Vagina (tissue), 2 donors: Measurements from ENCODE around the gene MAP7. TPM values are rescaled to one million over a fixed set of nuclear protein-coding genes. Genes with fewer than 3 reads are reported as not detected.

Experiments used
- DNase-seq, 2 donors: peaks; one replicate each; pipeline ENCODE4 v3.0.0-alpha.2; 2017; ENCODE audit errors: extremely low spot score in 2 of 2
- H3K27ac ChIP-seq: fragments of 200-600 bp; sonication (generic); one replicate; pipeline ENCODE4 v1.5.1; 2019
- H3K27me3 ChIP-seq: fragments of 200-600 bp; sonication (generic); one replicate; pipeline ENCODE4 v1.5.1; 2019
- H3K36me3 ChIP-seq, 2 donors: fragments of 200-600 bp; sonication (generic); one replicate each; pipeline ENCODE4 v1.5.1; 2017 to 2019
- H3K4me1 ChIP-seq: fragments of 200-600 bp; sonication (generic); one replicate; pipeline ENCODE4 v1.5.1; 2019
- H3K4me3 ChIP-seq, 2 donors: fragments of 200-600 bp; sonication (generic); 1 replicate in 1 of 2; 2 replicates in 1 of 2; pipeline ENCODE4 v1.5.1; 2016 to 2019
- H3K9me3 ChIP-seq: fragments of 200-600 bp; sonication (generic); one replicate; pipeline ENCODE4 v1.5.1; 2019
- CTCF ChIP-seq, 3 experiments: fragments of 450-650 bp in 2 of 3; fragments of 200-600 bp in 1 of 3; sonication (generic) in 1 of 3; IDR thresholded peaks; one replicate each; pipeline ENCODE4 v1.5.1; 2017 to 2019; ENCODE audit warnings: antibody characterized with exemption in 3 of 3, mild to moderate bottlenecking in 2 of 3, moderate library complexity in 2 of 3
- POLR2A ChIP-seq, 2 donors: fragments of 450-650 bp; IDR thresholded peaks; one replicate each; pipeline ENCODE4 v1.6.1; 2017; ENCODE audit warnings: antibody characterized with exemption in 2 of 2, mild to moderate bottlenecking in 2 of 2, moderate library complexity in 2 of 2
- POLR2AphosphoS5 ChIP-seq, 2 donors: sonication (generic); formaldehyde crosslinking; IDR thresholded peaks; one replicate each; pipeline ENCODE4 v1.9.0; 2017; ENCODE audit warnings: antibody characterized with exemption in 2 of 2, mild to moderate bottlenecking in 2 of 2, low read depth in 1 of 2; ENCODE audit not compliant: insufficient read depth in 1 of 2
- intact Hi-C: fragments of 100-400 bp; cut with DNase I; formaldehyde crosslinking; loops from one replicate; pipeline ENCODE4 v1.15.1; 2023
- total RNA-seq: library from RNA; depleted of rRNA; stranded (reverse); fragments of >200 nt; gene quantifications from one replicate; pipeline ENCODE4 v1.2.3, GENCODE V29; 2016

Gene MAP7
- total RNA-seq, 1 donor from 2014 or later, result 9.3 TPM

- Histone ChIP-seq H3K27ac (no peak overlapping the region), H3K9me3 (no peaks in the 10 kb centered on the region), H3K27me3 (no peaks in the 10 kb centered on the region), H3K4me3 (no peak overlapping the region), H3K36me3 (no peaks in the 10 kb centered on the region), H3K4me1 (no peaks in the 10 kb centered on the region)
- TF ChIP-seq CTCF (IDR thresholded peaks at IDR 0.05) (no peak), POLR2A (IDR thresholded peaks at IDR 0.05) (no peak), POLR2AphosphoS5 (IDR thresholded peaks at IDR 0.05; ENCODE audit: insufficient read depth in 1 of 2, low read depth in 1 of 2) (no peak)
- intact Hi-C loops, result no loop called here
- DNase-seq, result no peak
Observed at GRCh38 chr6:136333824-136334464, 216.3 kb downstream of the MAP7 start.

- no peaks in the 10 kb centered on the region for H3K27me3 ChIP-seq
- H3K36me3 ChIP-seq, result no peaks in the 10 kb centered on the region
- H3K27ac ChIP-seq, result no peak overlapping the region
- intact Hi-C loops, result no loop called here
- H3K4me1 ChIP-seq, result no peaks in the 10 kb centered on the region
- no peak for TF ChIP-seq POLR2A (IDR thresholded peaks at IDR 0.05)
- no peak for TF ChIP-seq CTCF (IDR thresholded peaks at IDR 0.05)
- TF ChIP-seq POLR2AphosphoS5 (IDR thresholded peaks at IDR 0.05; ENCODE audit: insufficient read depth in 1 of 2, low read depth in 1 of 2), result no peak
- H3K9me3 ChIP-seq, result no peaks in the 10 kb centered on the region
- no peak for DNase-seq
- H3K4me3 ChIP-seq, result no peak overlapping the region
Observed at GRCh38 chr6:136331461-136331860, 218.8 kb downstream of the MAP7 start.

- no peaks in the 10 kb centered on the region for H3K4me1 ChIP-seq
- TF ChIP-seq POLR2AphosphoS5 (IDR thresholded peaks at IDR 0.05; ENCODE audit: insufficient read depth in 1 of 2, low read depth in 1 of 2), result no peak
- TF ChIP-seq POLR2A (IDR thresholded peaks at IDR 0.05), result no peak
- no peak for TF ChIP-seq CTCF (IDR thresholded peaks at IDR 0.05)
- no peak overlapping the region for H3K27ac ChIP-seq
- no peak for DNase-seq
- H3K4me3 ChIP-seq, result no peak overlapping the region
- intact Hi-C loops, result no loop called here
- H3K27me3 ChIP-seq, result no peaks in the 10 kb centered on the region
- no peaks in the 10 kb centered on the region for H3K36me3 ChIP-seq
- no peaks in the 10 kb centered on the region for H3K9me3 ChIP-seq
Observed at GRCh38 chr6:136330634-136331033, 219.6 kb downstream of the MAP7 start.

- H3K36me3 ChIP-seq, result no peaks in the 10 kb centered on the region
- no peak for TF ChIP-seq POLR2AphosphoS5 (IDR thresholded peaks at IDR 0.05; ENCODE audit: insufficient read depth in 1 of 2, low read depth in 1 of 2)
- no peak for TF ChIP-seq POLR2A (IDR thresholded peaks at IDR 0.05)
- TF ChIP-seq CTCF (IDR thresholded peaks at IDR 0.05), result no peak
- no peak overlapping the region for H3K4me3 ChIP-seq
- H3K27ac ChIP-seq, result no peak overlapping the region
- DNase-seq, result no peak
- no peaks in the 10 kb centered on the region for H3K4me1 ChIP-seq
- no peaks in the 10 kb centered on the region for H3K27me3 ChIP-seq
- intact Hi-C loops, result no loop called here
- no peaks in the 10 kb centered on the region for H3K9me3 ChIP-seq
Observed at GRCh38 chr6:136326038-136326553, 224.1 kb downstream of the MAP7 start.

- no peaks in the 10 kb centered on the region for H3K4me1 ChIP-seq
- no peak for DNase-seq
Observed at GRCh38 chr6:136324686-136325380, 225.4 kb downstream of the MAP7 start.

More at GRCh38 chr6:136324686-136325380, 225.4 kb downstream of the MAP7 start:
- Histone ChIP-seq H3K36me3 (no peaks in the 10 kb centered on the region), H3K27me3 (no peaks in the 10 kb centered on the region), H3K4me3 (no peak overlapping the region), H3K9me3 (no peaks in the 10 kb centered on the region), H3K27ac (no peak overlapping the region)
- intact Hi-C loops, result no loop called here
- no peak for TF ChIP-seq POLR2AphosphoS5 (IDR thresholded peaks at IDR 0.05; ENCODE audit: insufficient read depth in 1 of 2, low read depth in 1 of 2)
